Measurements from ENCODE around the gene ACAP1. TPM values are rescaled to one million over a fixed set of nuclear protein-coding genes. Genes with fewer than 3 reads are reported as not detected.

ACAP1 gene
- total and polyA plus RNA-seq, 7 experiments from 2014 or later: 234 to 708 (median 496) TPM

- no peaks in the 10 kb centered on the region for H3K36me3 ChIP-seq (ENCODE audit: control insufficient read depth in 2 of 3, insufficient read depth in 3 of 3, low read length in 3 of 3)
- intact Hi-C loops (cut with micrococcal nuclease): no loop called here
- H3K36me3 Mint-ChIP-seq: no peaks in the 10 kb centered on the region
- no peaks in the 10 kb centered on the region for H3K9me3 ChIP-seq (ENCODE audit: control insufficient read depth in 2 of 3, low read length in 3 of 3)
- no peaks in the 10 kb centered on the region for H3K9me3 Mint-ChIP-seq
- H3K4me1 Mint-ChIP-seq: peaks cover 6 to 30% (median 25%) of the 10 kb centered on the region in 7 donors
- no peak overlapping the region for H3K27ac ChIP-seq (ENCODE audit: low read depth, low read length)
- DNase-seq (no peak), ATAC-seq (no peak)
- no peak overlapping the region for H3K4me3 ChIP-seq (ENCODE audit: low read length)
- CTCF ChIA-PET: no interaction called here
- peak overlapping the region in 1 of 9 donors; percentile 43 for H3K27ac Mint-ChIP-seq
- peak overlapping the region in 5 of 10 donors; percentile 16 to 62 (median 56) for H3K4me3 Mint-ChIP-seq
- POLR2A ChIA-PET: interaction anchor here (0.8 to 2.6 kb wide), 3 partner anchors 10 to 17 kb away, joined by 3 to 17 read pairs (median 12); partner anchors contain the start of gene SLC2A4
- H3K4me1 ChIP-seq (ENCODE audit: control insufficient read depth in 2 of 2, insufficient read depth in 2 of 2, low read length in 2 of 2): peaks cover 12 to 26% of the 10 kb centered on the region in 2 donors
- H3K27me3 Mint-ChIP-seq: peaks cover 4 to 59% (median 21%) of the 10 kb centered on the region in 5 donors
- no peaks in the 10 kb centered on the region for H3K27me3 ChIP-seq (ENCODE audit: control insufficient read depth in 2 of 2, insufficient read depth in 2 of 2, low read length in 2 of 2)
Measured at GRCh38 chr17:7292729-7293128, 43.6 kb upstream of the ACAP1 start.

- H3K4me1 ChIP-seq (ENCODE audit: control insufficient read depth in 2 of 2, insufficient read depth in 2 of 2, low read length in 2 of 2): peaks cover 12 to 26% of the 10 kb centered on the region in 2 donors
- Mint-ChIP-seq H3K9me3 (no peaks in the 10 kb centered on the region), H3K4me1 (peaks cover 6 to 30% (median 25%) of the 10 kb centered on the region in 7 donors), H3K4me3 (peak overlapping the region in 9 of 10 donors; percentile 16 to 89 (median 62)), H3K27me3 (peaks cover 4 to 55% (median 18%) of the 10 kb centered on the region in 5 donors), H3K36me3 (no peaks in the 10 kb centered on the region), H3K27ac (peak overlapping the region in 1 of 9 donors; percentile 43)
- no peak overlapping the region for H3K4me3 ChIP-seq (ENCODE audit: low read length)
- no peaks in the 10 kb centered on the region for H3K9me3 ChIP-seq (ENCODE audit: control insufficient read depth in 2 of 3, low read length in 3 of 3)
- intact Hi-C loops (cut with micrococcal nuclease): no loop called here
- no peak overlapping the region for H3K27ac ChIP-seq (ENCODE audit: low read depth, low read length)
- H3K27me3 ChIP-seq (ENCODE audit: control insufficient read depth in 2 of 2, insufficient read depth in 2 of 2, low read length in 2 of 2): no peaks in the 10 kb centered on the region
- ChIA-PET CTCF (interaction anchor here (0.6 kb wide), 1 partner anchor 369 kb away, joined by 3 read pairs; no protein-coding TSS in a partner anchor), POLR2A (interaction anchor here (0.8 to 2.6 kb wide), 3 partner anchors 11 to 17 kb away, joined by 3 to 17 read pairs (median 12); partner anchors contain the start of gene SLC2A4)
- ATAC-seq (no peak), DNase-seq (no peak)
- no peaks in the 10 kb centered on the region for H3K36me3 ChIP-seq (ENCODE audit: control insufficient read depth in 2 of 3, insufficient read depth in 3 of 3, low read length in 3 of 3)
Measured at GRCh38 chr17:7293159-7293558, 43.2 kb upstream of the ACAP1 start.

- Mint-ChIP-seq H3K4me1 (peaks cover 6 to 30% (median 25%) of the 10 kb centered on the region in 7 donors), H3K27me3 (peaks cover 4 to 50% (median 18%) of the 10 kb centered on the region in 5 donors), H3K27ac (peak overlapping the region in 4 of 9 donors; percentile 8 to 65 (median 44)), H3K36me3 (no peaks in the 10 kb centered on the region), H3K9me3 (no peaks in the 10 kb centered on the region), H3K4me3 (peak overlapping the region; percentile 36 to 89 (median 68))
- peaks cover 12 to 26% of the 10 kb centered on the region in 2 donors for H3K4me1 ChIP-seq (ENCODE audit: control insufficient read depth in 2 of 2, insufficient read depth in 2 of 2, low read length in 2 of 2)
- H3K27ac ChIP-seq (ENCODE audit: low read depth, low read length): no peak overlapping the region
- H3K36me3 ChIP-seq (ENCODE audit: control insufficient read depth in 2 of 3, insufficient read depth in 3 of 3, low read length in 3 of 3): no peaks in the 10 kb centered on the region
- intact Hi-C loops (cut with micrococcal nuclease): no loop called here
- CTCF ChIA-PET: interaction anchor here (0.6 kb wide), 1 partner anchor 757 kb away, joined by 3 read pairs; no protein-coding TSS in a partner anchor
- no peaks in the 10 kb centered on the region for H3K27me3 ChIP-seq (ENCODE audit: control insufficient read depth in 2 of 2, insufficient read depth in 2 of 2, low read length in 2 of 2)
- no peak overlapping the region for H3K4me3 ChIP-seq (ENCODE audit: low read length)
- POLR2A ChIA-PET: interaction anchor here (2.1 kb wide), 1 partner anchor 16 kb away, joined by 17 read pairs; no protein-coding TSS in a partner anchor
- DNase-seq (peak in 1 of 9 donors; percentile 38), ATAC-seq (no peak)
- no peaks in the 10 kb centered on the region for H3K9me3 ChIP-seq (ENCODE audit: control insufficient read depth in 2 of 3, low read length in 3 of 3)
Measured at GRCh38 chr17:7293816-7294613, 42.3 kb upstream of the ACAP1 start.

GRCh38 chr17:7294614-7295153 lies 41.6 kb upstream of the ACAP1 start, which contains the start of gene YBX2:
Gene YBX2 (minus strand): TSS chr17:7294639. CDS start chr17:7294500, 139 bp downstream.
- Histone ChIP-seq H3K9me3 (ENCODE audit: control insufficient read depth in 2 of 3, low read length in 3 of 3) (no peaks in the 10 kb centered on the region), H3K4me1 (ENCODE audit: control insufficient read depth in 2 of 2, insufficient read depth in 2 of 2, low read length in 2 of 2) (peaks cover 12 to 26% of the 10 kb centered on the region in 2 donors), H3K4me3 (ENCODE audit: low read length) (peak within 1 kb of the TSS; percentile 37), H3K27ac (ENCODE audit: low read depth, low read length) (no peak within 1 kb of the TSS), H3K36me3 (ENCODE audit: control insufficient read depth in 2 of 3, insufficient read depth in 3 of 3, low read length in 3 of 3) (no peaks in the 10 kb centered on the region), H3K27me3 (ENCODE audit: control insufficient read depth in 2 of 2, insufficient read depth in 2 of 2, low read length in 2 of 2) (no peaks in the 10 kb centered on the region)
- Mint-ChIP-seq H3K4me3 (peak within 1 kb of the TSS; percentile 75 to 91 (median 84)), H3K27me3 (peaks cover 4 to 51% (median 18%) of the 10 kb centered on the region in 5 donors), H3K27ac (peak within 1 kb of the TSS; percentile 8 to 85 (median 46)), H3K36me3 (no peaks in the 10 kb centered on the region), H3K4me1 (peaks cover 6 to 30% (median 25%) of the 10 kb centered on the region in 7 donors), H3K9me3 (no peaks in the 10 kb centered on the region)
- POLR2A ChIA-PET: no interaction called here
- DNase-seq (peak in 8 of 9 donors; percentile 40 to 86 (median 52)), ATAC-seq (peak; percentile 84)
- CTCF ChIA-PET: no interaction called here
- intact Hi-C loops (cut with micrococcal nuclease): no loop called here

GRCh38 chr17:7295230-7296180 lies 40.8 kb upstream of the ACAP1 start:
- ChIA-PET POLR2A (interaction anchor here (0.6 to 2.1 kb wide), 10 partner anchors 11 to 92 kb away, joined by 3 to 13 read pairs (median 4); partner anchors contain the start of genes CLDN7, NEURL4 and SLC2A4), CTCF (interaction anchor here (0.6 to 2.2 kb wide), 15 partner anchors 10 to 597 kb away, joined by 3 to 33 read pairs (median 4); partner anchors contain the start of genes ACADVL, DLG4, DVL2 and NEURL4)
- ATAC-seq: no peak
- H3K4me3 ChIP-seq (ENCODE audit: low read length): peak overlapping the region; percentile 37
- Mint-ChIP-seq H3K4me1 (peaks cover 6 to 30% (median 25%) of the 10 kb centered on the region in 7 donors), H3K27ac (peak overlapping the region in 6 of 9 donors; percentile 32 to 85 (median 50)), H3K9me3 (no peaks in the 10 kb centered on the region), H3K36me3 (no peaks in the 10 kb centered on the region), H3K4me3 (peak overlapping the region; percentile 74 to 91 (median 84)), H3K27me3 (peaks cover 4 to 55% (median 18%) of the 10 kb centered on the region in 5 donors)
- DNase-seq: no peak
- no peaks in the 10 kb centered on the region for H3K36me3 ChIP-seq (ENCODE audit: control insufficient read depth in 2 of 3, insufficient read depth in 3 of 3, low read length in 3 of 3)
- peaks cover 12 to 26% of the 10 kb centered on the region in 2 donors for H3K4me1 ChIP-seq (ENCODE audit: control insufficient read depth in 2 of 2, insufficient read depth in 2 of 2, low read length in 2 of 2)
- no peak overlapping the region for H3K27ac ChIP-seq (ENCODE audit: low read depth, low read length)
- H3K27me3 ChIP-seq (ENCODE audit: control insufficient read depth in 2 of 2, insufficient read depth in 2 of 2, low read length in 2 of 2): no peaks in the 10 kb centered on the region
- H3K9me3 ChIP-seq (ENCODE audit: control insufficient read depth in 2 of 3, low read length in 3 of 3): no peaks in the 10 kb centered on the region
- intact Hi-C loops (cut with micrococcal nuclease): loop anchor here (1.0 kb wide), 5 partner anchors 12 to 250 kb away; partner anchors contain the start of genes EIF5A (in 1 of the 2) and ELP5 (in 1 of the 2)

Measured in naive thymus-derived CD4-positive, alpha-beta T cell (primary cell).